HCT116 (cell line): ENCODE measurements around the gene RAC2.

Experiments used
- CEBPB ChIP-seq: IDR thresholded peaks from 2 replicates; pipeline ENCODE4 v1.6.1; 2012; ENCODE audit warnings: low read depth
- EGR1 ChIP-seq: IDR thresholded peaks from 2 replicates; pipeline ENCODE4 v1.6.1; 2012; ENCODE audit warnings: low read depth
- EZH2 ChIP-seq: fragments of 200-600 bp; sonication (generic); IDR thresholded peaks from 2 replicates; pipeline ENCODE4 v1.6.1; 2017; ENCODE audit warnings: antibody characterized with exemption, mixed run types
- EZH2phosphoT487 ChIP-seq: fragments of 200-600 bp; IDR thresholded peaks from 2 replicates; pipeline ENCODE4 v1.6.1; 2018; ENCODE audit warnings: antibody characterized with exemption, borderline replicate concordance
- POLR2A ChIP-seq: IDR thresholded peaks from 2 replicates; pipeline ENCODE4 v1.7.0; 2011; ENCODE audit warnings: borderline replicate concordance; ENCODE audit not compliant: insufficient read depth, insufficient read length; ENCODE audit errors: extremely low read depth
- POLR2AphosphoS5 ChIP-seq: IDR thresholded peaks from 2 replicates; pipeline ENCODE4 v1.6.1; 2011; ENCODE audit warnings: mild to moderate bottlenecking, low read depth, low read length, moderate library complexity
- RAD21 ChIP-seq: IDR thresholded peaks from 2 replicates; pipeline ENCODE4 v1.6.1; 2012; ENCODE audit warnings: low read depth, mild to moderate bottlenecking
- SP1 ChIP-seq: IDR thresholded peaks from 2 replicates; pipeline ENCODE4 v1.6.1; 2012; ENCODE audit warnings: low read depth
- TCF7L2 ChIP-seq: IDR thresholded peaks from 2 replicates; pipeline ENCODE4 v1.7.0; 2011; ENCODE audit warnings: borderline replicate concordance, inconsistent platforms; ENCODE audit not compliant: insufficient read depth, insufficient read length; ENCODE audit errors: extremely low read depth
- YY1 ChIP-seq: IDR thresholded peaks from 2 replicates; pipeline ENCODE4 v1.6.1; 2011; ENCODE audit warnings: low read length, low read depth, moderate library complexity, mild to moderate bottlenecking; ENCODE audit not compliant: insufficient replicate concordance; ENCODE audit errors: extremely low read depth
- ZFX ChIP-seq: fragments of 450-650 bp; IDR thresholded peaks from 2 replicates; pipeline ENCODE4 v1.6.1; 2017
- ZNF274 ChIP-seq: fragments of 200-500 bp; sonication (Bioruptor generic); IDR thresholded peaks from 2 replicates; pipeline ENCODE4 v1.6.1; 2014; ENCODE audit warnings: mild to moderate bottlenecking, low read depth, low read length, inconsistent platforms
- TF ChIP-seq, protein P1 (sequence below), 3 experiments: fragments of 200-600 bp in 1 of 3; sonication (generic) in 1 of 3; IDR thresholded peaks in 2 of 3; conservative IDR thresholded peaks in 1 of 3; 2 replicates each; pipeline ENCODE4 v1.5.1; 2012 to 2017; ENCODE audit warnings: low read depth in 2 of 3, low read length in 2 of 3, antibody characterized with exemption in 1 of 3, borderline replicate concordance in 1 of 3, control low read depth in 1 of 3, mild to moderate bottlenecking in 1 of 3, mixed read lengths in 1 of 3, mixed run types in 1 of 3, moderate library complexity in 1 of 3; ENCODE audit not compliant: insufficient read depth in 1 of 3
- TF ChIP-seq, protein P2 (sequence below): IDR thresholded peaks from 2 replicates; pipeline ENCODE4 v1.6.1; 2011; ENCODE audit warnings: mild to moderate bottlenecking, low read length, moderate library complexity; ENCODE audit not compliant: insufficient replicate concordance; ENCODE audit errors: extremely low read depth

DNA sequence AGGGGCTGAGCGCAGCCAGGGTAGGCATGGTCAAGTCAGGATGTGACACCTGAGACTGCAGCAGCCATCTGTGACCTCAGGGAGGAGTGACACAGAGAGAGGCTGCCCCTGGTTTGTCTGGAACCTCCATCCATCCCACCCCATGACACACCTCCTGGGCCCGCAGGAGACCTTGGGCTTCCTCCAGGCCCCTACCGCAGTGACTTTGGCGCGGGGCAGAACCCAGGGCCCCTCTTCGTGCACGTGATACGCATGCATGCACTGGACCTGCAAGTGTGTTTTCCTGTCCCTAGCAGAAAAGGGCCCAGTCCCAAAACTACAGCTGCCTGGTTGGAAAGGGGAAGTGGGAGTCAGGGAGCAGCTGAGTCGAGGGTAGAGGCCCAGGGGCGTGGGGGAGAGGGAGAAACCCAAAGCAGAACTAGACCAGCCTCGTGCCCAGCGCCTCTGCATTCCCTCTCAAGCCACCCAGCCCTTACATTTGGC is 30.4 kb upstream of the RAC2 start:
- TF ChIP-seq, protein P1, sequence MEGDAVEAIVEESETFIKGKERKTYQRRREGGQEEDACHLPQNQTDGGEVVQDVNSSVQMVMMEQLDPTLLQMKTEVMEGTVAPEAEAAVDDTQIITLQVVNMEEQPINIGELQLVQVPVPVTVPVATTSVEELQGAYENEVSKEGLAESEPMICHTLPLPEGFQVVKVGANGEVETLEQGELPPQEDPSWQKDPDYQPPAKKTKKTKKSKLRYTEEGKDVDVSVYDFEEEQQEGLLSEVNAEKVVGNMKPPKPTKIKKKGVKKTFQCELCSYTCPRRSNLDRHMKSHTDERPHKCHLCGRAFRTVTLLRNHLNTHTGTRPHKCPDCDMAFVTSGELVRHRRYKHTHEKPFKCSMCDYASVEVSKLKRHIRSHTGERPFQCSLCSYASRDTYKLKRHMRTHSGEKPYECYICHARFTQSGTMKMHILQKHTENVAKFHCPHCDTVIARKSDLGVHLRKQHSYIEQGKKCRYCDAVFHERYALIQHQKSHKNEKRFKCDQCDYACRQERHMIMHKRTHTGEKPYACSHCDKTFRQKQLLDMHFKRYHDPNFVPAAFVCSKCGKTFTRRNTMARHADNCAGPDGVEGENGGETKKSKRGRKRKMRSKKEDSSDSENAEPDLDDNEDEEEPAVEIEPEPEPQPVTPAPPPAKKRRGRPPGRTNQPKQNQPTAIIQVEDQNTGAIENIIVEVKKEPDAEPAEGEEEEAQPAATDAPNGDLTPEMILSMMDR (IDR thresholded peaks at IDR 0.05 in 2 of 3, conservative IDR thresholded peaks at IDR 0.05 in 1 of 3; ENCODE audit: borderline replicate concordance in 1 of 3, insufficient read depth in 1 of 3, low read depth in 2 of 3, low read length in 2 of 3), result no peak
- TF ChIP-seq, protein P2, sequence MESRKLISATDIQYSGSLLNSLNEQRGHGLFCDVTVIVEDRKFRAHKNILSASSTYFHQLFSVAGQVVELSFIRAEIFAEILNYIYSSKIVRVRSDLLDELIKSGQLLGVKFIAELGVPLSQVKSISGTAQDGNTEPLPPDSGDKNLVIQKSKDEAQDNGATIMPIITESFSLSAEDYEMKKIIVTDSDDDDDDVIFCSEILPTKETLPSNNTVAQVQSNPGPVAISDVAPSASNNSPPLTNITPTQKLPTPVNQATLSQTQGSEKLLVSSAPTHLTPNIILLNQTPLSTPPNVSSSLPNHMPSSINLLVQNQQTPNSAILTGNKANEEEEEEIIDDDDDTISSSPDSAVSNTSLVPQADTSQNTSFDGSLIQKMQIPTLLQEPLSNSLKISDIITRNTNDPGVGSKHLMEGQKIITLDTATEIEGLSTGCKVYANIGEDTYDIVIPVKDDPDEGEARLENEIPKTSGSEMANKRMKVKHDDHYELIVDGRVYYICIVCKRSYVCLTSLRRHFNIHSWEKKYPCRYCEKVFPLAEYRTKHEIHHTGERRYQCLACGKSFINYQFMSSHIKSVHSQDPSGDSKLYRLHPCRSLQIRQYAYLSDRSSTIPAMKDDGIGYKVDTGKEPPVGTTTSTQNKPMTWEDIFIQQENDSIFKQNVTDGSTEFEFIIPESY, result no peak
- TF ChIP-seq POLR2AphosphoS5, result no peak
- no peak for TF ChIP-seq YY1
- no peak for TF ChIP-seq EGR1
- TF ChIP-seq POLR2A, result no peak
- no peak for TF ChIP-seq TCF7L2
- no peak for TF ChIP-seq CEBPB
- TF ChIP-seq EZH2phosphoT487, result no peak
- TF ChIP-seq RAD21, result no peak
- no peak for TF ChIP-seq SP1
- TF ChIP-seq ZFX, result no peak
- no peak for TF ChIP-seq EZH2
- TF ChIP-seq ZNF274, result no peak
